Activated T-cell treated with anti-CD3 and anti-CD28 coated beads, Interleukin-2, amount 50 U/mL, for 4 hours (primary cell): ENCODE results near the gene NOP14. TPM values are rescaled to one million over a fixed set of nuclear protein-coding genes. Genes with fewer than 3 reads are reported as not detected.

Source experiments
- ATAC-seq, 2 donors: fragments of 200-7000 bp; cut with Tn5 transposase; one replicate each; pipeline ENCODE4 v1.10.0; 2021
- DNase-seq: peaks from one replicate; pipeline ENCODE4 v3.0.0-alpha.2; 2020
- H3K27me3 Mint-ChIP-seq: one replicate; pipeline ENCODE4 v1.8.0; 2021; ENCODE audit warnings: low read depth, mixed read lengths
- H3K36me3 Mint-ChIP-seq: one replicate; pipeline ENCODE4 v1.8.0; 2022; ENCODE audit warnings: mixed read lengths; ENCODE audit not compliant: insufficient read depth
- H3K4me1 Mint-ChIP-seq: one replicate; pipeline ENCODE4 v1.8.0; 2021; ENCODE audit warnings: low read depth, mixed read lengths
- H3K4me3 Mint-ChIP-seq: one replicate; pipeline ENCODE4 v1.8.0; 2021; ENCODE audit warnings: mild to moderate bottlenecking, moderate library complexity, mixed read lengths
- H3K9me3 Mint-ChIP-seq: one replicate; pipeline ENCODE4 v1.8.0; 2021; ENCODE audit warnings: mixed read lengths
- total RNA-seq, 3 donors: library from RNA; stranded (reverse); gene quantifications; one replicate each; pipeline ENCODE4 v1.2.1, GENCODE V29; 2021

The NOP14 gene
- total RNA-seq, 3 donors from 2014 or later, result 165 to 187 (median 179) TPM

DNA sequence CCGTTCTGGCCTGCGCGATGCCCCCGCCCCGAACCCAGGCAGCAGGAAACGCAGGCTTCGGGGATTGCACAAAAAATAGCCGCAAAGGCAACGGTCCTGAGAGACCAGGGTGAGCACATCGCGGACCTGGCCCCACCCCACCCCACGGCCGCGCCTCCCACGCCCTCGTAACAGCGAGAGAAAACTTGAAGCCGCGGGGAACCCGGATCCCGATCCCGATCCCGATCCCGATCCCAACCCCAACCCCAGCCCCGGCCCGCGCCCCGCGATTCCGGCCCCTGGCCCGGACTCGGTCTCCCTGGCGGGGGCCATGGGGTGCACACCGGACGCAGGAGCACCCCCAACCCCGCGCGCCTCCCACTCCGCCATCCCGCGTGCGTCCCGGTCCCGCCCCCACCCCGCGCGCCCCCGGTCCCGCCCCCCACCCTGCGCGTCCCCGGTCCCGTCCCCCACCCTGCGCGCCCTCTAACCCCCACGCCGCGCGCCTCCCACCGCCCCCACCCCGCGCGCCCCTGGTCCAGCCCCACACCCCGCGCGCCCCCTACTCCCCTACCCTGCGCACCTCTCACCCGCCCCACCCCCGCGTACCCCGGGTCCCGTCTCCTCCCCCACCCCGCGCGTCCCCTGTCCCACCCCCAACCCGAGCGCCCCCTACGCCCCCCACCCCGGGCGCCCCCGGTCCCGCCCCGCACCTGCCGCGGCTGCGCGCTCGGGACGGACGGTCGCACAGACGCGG lies 29.0 kb downstream of the NOP14 start:
- Mint-ChIP-seq H3K36me3 (peaks cover 25% of the 10 kb centered on the region), H3K9me3 (no peaks in the 10 kb centered on the region), H3K4me3 (peak overlapping the region; percentile 90)

DNA sequence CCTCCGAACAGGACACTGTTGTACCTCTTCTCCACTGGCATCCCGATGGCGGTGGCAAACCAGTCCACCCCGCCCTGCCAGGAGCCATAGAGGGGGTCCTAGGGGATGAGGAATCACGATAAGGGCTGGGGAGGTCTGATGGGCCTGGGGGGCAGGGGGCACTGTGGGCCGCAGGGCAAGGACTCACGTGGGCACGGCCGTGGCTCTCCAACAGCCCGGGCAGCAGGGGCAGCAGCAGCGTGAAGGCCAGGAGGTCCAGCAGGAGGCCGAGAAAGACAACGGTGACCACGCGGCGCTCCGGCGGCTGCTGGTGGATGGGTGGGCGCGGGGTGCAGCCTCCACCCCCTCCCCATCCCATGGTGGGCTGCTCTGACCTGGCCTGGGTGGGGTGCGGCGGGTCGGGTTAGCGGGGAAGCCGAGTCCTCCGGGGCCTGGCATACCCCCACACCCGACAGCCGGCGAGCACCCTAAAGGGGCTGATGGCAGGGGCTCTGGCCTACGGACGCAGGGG lies 29.6 kb downstream of the NOP14 start:
- ATAC-seq (no peak), DNase-seq (no peak)
- Mint-ChIP-seq H3K4me3 (peak overlapping the region; percentile 93), H3K27me3 (no peaks in the 10 kb centered on the region), H3K36me3 (peaks cover 23% of the 10 kb centered on the region), H3K9me3 (no peaks in the 10 kb centered on the region), H3K4me1 (peaks cover 44% of the 10 kb centered on the region)

More for the DNA sequence above, 29.0 kb downstream of the NOP14 start:
- DNase-seq, result peak; percentile 45
- Mint-ChIP-seq H3K27me3 (no peaks in the 10 kb centered on the region), H3K4me1 (peaks cover 49% of the 10 kb centered on the region)
- ATAC-seq, result no peak

- no peak for DNase-seq
- peaks cover 43% of the 10 kb centered on the region for H3K4me1 Mint-ChIP-seq
Observed at GRCh38 chr4:2932951-2933565, 30.1 kb downstream of the NOP14 start.

DNA sequence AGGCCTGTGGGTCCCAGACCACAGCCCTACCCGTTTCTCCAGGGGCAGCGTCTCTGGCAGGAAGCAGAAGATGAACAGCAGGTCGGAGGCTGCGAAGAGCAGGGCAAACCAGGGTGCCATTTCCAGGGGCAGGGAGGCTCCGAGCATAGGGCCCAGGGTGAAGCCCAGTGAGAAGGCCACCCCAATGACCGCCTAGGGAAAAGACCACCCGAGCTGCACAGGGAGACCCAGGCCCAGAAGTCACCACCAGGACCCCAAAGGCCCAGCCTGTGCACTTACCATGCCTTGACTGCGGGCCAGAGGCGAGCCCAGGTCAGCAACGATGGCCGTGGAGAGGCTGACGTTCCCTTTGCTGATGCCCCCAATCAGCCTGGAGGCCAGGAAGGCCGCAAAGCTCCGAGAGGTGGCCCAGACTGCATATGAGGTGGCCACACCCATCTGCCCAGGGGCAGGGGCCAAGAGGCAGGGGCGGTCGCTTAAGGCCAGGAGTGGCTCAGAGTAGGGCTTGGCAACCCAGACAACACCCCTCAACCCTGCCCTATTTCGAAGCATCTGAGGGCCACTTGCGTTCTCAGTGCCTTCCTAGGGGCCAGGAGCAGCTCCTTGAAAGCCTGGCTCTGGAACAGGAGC lies 30.8 kb downstream of the NOP14 start:
- Mint-ChIP-seq H3K9me3 (no peaks in the 10 kb centered on the region), H3K36me3 (peaks cover 24% of the 10 kb centered on the region), H3K4me3 (peak overlapping the region; percentile 93), H3K27me3 (no peaks in the 10 kb centered on the region), H3K4me1 (peaks cover 38% of the 10 kb centered on the region)
- ATAC-seq (no peak), DNase-seq (no peak)

More at GRCh38 chr4:2932951-2933565, 30.1 kb downstream of the NOP14 start:
- Mint-ChIP-seq H3K9me3 (no peaks in the 10 kb centered on the region), H3K4me3 (peak overlapping the region; percentile 93), H3K36me3 (peaks cover 24% of the 10 kb centered on the region), H3K27me3 (no peaks in the 10 kb centered on the region)
- no peak for ATAC-seq

DNA sequence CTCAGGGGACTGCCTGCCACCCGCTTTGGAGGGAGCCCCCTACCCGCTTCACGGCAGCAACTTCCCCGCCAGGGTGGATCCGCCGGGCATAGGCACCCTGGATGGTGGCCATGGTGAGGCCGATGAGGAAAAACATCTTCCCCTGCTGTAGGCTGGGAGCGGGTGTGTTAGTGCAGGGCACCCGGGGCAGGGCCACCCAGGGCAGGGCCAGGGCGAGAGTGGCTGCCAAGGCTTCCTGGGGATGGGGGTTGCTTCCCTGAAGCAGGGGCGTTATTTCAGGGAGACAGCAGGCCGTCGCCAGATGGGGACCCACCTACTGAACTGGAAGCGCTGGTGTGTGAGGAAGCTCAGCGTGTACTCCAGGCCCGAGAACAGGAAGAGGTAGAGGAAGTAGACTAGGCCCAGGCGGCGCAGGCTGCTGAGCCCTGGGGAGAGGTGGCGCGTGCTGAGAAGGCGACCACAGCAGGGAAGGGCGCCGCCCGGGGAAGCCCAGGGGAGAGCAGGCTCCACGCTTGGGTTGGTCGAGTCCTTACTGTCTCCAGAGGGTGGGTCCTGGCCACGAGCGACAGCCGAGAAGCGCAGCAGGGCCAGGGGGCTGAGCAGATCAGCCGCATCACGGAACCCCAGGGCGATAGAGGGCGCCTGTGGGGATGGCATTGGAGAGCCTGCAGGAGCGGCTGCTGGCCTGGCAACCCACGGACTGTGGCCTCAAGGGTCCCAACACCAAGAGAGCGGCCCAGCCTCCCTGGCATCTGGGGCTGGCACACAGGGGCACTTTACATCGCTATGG lies 31.5 kb downstream of the NOP14 start:
- ATAC-seq (peak; percentile 4 to 8), DNase-seq (peak; percentile 37)
- Mint-ChIP-seq H3K4me3 (peak overlapping the region; percentile 93), H3K4me1 (peaks cover 31% of the 10 kb centered on the region), H3K36me3 (peaks cover 18% of the 10 kb centered on the region), H3K9me3 (no peaks in the 10 kb centered on the region), H3K27me3 (no peaks in the 10 kb centered on the region)

DNA sequence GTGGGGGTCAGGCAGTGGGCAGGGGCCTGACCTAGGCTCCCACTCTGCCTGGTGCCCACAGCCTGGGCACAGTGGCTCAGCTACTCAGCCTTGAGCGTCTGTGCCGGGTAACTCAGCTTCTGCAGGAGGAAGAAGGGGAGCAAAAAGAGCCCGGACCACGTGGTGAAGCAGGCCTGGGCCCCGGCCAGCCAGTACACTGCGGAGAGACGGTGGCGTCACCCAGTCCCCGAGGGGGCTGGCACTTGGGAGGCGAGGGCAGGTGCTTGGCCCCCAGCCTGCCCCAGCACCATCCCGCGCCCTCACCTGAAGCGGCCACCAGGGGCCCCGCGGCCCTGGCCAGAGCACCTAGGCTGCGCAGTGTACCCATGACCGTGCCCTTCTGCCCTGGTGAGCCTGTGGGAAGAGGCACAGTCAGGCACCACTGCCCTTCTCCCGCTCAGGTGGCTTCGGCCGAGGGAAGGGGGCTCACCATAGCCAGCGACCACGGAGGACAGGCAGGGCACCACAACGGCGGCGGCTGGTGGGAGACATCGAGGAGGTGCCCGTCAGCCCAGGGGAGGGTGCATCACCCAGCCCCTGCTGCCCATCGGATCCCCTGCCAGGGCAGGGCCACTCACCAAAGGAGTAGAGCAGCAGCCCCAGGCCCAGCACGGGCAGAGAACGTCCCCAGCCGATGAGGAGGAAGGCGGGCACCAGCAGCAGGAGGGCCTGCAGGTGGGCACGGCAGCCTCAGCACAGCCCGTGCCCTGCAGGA lies 32.3 kb downstream of the NOP14 start:
- no peak overlapping the region for H3K4me3 Mint-ChIP-seq
- ATAC-seq, result no peak
- peaks cover 23% of the 10 kb centered on the region for H3K4me1 Mint-ChIP-seq
- H3K9me3 Mint-ChIP-seq, result no peaks in the 10 kb centered on the region
- H3K27me3 Mint-ChIP-seq, result no peaks in the 10 kb centered on the region
- H3K36me3 Mint-ChIP-seq, result peaks cover 19% of the 10 kb centered on the region
- no peak for DNase-seq

- Mint-ChIP-seq H3K4me1 (peaks cover 18% of the 10 kb centered on the region), H3K36me3 (peaks cover 21% of the 10 kb centered on the region), H3K27me3 (no peaks in the 10 kb centered on the region), H3K9me3 (no peaks in the 10 kb centered on the region), H3K4me3 (no peak overlapping the region)
- DNase-seq (no peak), ATAC-seq (no peak)
Observed at GRCh38 chr4:2930135-2930757, 33.0 kb downstream of the NOP14 start.

DNA sequence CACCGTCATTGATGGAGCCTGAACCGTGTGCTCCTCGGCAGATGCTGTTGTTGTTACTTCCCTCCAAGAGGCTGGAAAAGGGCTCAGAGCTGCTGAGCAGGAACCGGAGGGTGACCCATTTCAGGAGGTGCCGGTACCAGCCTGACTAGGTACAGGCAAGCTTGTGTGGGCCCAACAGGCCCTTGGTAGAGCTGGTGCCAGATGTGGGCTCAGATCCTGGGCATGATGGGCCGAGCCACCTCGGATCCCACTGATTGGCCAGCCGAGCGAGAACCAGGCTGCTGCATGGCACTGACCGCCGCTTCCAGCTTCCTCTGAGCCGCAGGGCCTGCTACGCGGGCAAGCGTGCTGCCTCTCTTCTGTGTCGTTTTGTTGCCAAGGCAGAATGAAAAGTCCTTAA lies 33.7 kb downstream of the NOP14 start:
- ATAC-seq (no peak), DNase-seq (no peak)
- Mint-ChIP-seq H3K4me3 (no peak overlapping the region), H3K36me3 (peaks cover 23% of the 10 kb centered on the region), H3K27me3 (no peaks in the 10 kb centered on the region), H3K4me1 (peaks cover 18% of the 10 kb centered on the region), H3K9me3 (no peaks in the 10 kb centered on the region)

- DNase-seq, result no peak
- Mint-ChIP-seq H3K27me3 (no peaks in the 10 kb centered on the region), H3K9me3 (no peaks in the 10 kb centered on the region), H3K4me1 (peaks cover 22% of the 10 kb centered on the region), H3K4me3 (no peak overlapping the region), H3K36me3 (peaks cover 23% of the 10 kb centered on the region)
- no peak for ATAC-seq
Observed at GRCh38 chr4:2928242-2929176, 34.7 kb downstream of the NOP14 start.

GRCh38 chr4:2927696-2928075 lies 35.5 kb downstream of the NOP14 start:
- Mint-ChIP-seq H3K9me3 (no peaks in the 10 kb centered on the region), H3K36me3 (peaks cover 19% of the 10 kb centered on the region), H3K4me3 (no peak overlapping the region), H3K27me3 (no peaks in the 10 kb centered on the region), H3K4me1 (peaks cover 22% of the 10 kb centered on the region)
- DNase-seq (no peak), ATAC-seq (no peak)

DNA sequence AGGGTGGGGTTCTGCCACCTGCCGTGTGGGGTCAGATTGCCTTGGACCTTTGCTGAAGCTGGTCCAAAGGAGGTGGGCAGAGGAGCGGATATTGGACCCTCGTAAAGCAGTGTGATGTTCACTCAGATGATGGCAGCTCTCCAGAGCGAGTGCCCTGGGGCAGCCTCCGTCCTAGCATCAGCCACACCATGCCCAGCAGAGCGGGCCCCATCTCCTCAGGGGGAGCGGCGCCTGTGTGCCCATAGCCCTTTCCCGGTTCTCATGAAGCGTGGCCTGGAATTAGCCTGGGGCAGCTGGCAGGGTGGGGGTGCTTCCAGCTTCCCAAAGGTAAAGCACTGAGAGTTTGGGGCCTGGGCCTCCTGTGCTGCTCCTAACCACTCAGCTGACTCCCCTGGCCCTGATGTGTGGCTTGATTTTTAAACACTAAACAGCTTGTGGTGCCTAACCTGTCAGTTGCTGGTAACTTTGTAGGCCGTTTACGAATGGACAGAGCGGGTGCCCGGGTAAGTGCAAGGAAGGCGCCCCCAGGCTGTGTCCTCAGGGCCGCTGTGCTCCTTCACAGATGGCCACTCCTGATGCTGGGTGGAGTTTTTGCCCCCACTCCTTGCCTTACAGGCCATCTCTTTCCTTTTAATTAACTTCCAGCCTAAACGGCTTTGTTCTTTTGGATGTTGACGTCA lies 36.0 kb downstream of the NOP14 start:
- H3K27me3 Mint-ChIP-seq, result no peaks in the 10 kb centered on the region
- H3K36me3 Mint-ChIP-seq, result peaks cover 22% of the 10 kb centered on the region
- no peaks in the 10 kb centered on the region for H3K9me3 Mint-ChIP-seq
- no peak overlapping the region for H3K4me3 Mint-ChIP-seq
- DNase-seq (no peak), ATAC-seq (no peak)
- H3K4me1 Mint-ChIP-seq, result peaks cover 24% of the 10 kb centered on the region
